H1 (cell line): ENCODE results near the gene SECISBP2.

Source experiments
- EP300 ChIP-seq, 2 experiments: IDR thresholded peaks; 1 replicate in 1 of 2; 2 replicates in 1 of 2; pipeline ENCODE4 v1.6.1; 2011 to 2012; ENCODE audit warnings: low read depth in 2 of 2, low read length in 2 of 2, mild to moderate bottlenecking in 2 of 2, borderline replicate concordance in 1 of 2, inconsistent platforms in 1 of 2, moderate library complexity in 1 of 2
- EZH2 ChIP-seq: fragments of 200-600 bp; sonication (generic); IDR thresholded peaks from 2 replicates; pipeline ENCODE4 v1.7.1; 2012; ENCODE audit warnings: low read depth, mild to moderate bottlenecking, moderate library complexity, low read length, inconsistent platforms; ENCODE audit not compliant: severe bottlenecking
- TF ChIP-seq, protein P1 (sequence below): IDR thresholded peaks from 2 replicates; pipeline ENCODE4 v1.6.1; 2012; ENCODE audit warnings: inconsistent platforms
- TF ChIP-seq, protein P2 (sequence below), 3 experiments: IDR thresholded peaks; 1 replicate in 2 of 3; 2 replicates in 1 of 3; pipeline versions ENCODE4 v1.5.1 to v1.6.1; 2011; ENCODE audit warnings: low read length in 3 of 3, mild to moderate bottlenecking in 3 of 3, inconsistent platforms in 2 of 3, low read depth in 1 of 3, moderate library complexity in 1 of 3; ENCODE audit not compliant: insufficient read depth in 1 of 3; ENCODE audit errors: control extremely low read depth in 1 of 3

DNA sequence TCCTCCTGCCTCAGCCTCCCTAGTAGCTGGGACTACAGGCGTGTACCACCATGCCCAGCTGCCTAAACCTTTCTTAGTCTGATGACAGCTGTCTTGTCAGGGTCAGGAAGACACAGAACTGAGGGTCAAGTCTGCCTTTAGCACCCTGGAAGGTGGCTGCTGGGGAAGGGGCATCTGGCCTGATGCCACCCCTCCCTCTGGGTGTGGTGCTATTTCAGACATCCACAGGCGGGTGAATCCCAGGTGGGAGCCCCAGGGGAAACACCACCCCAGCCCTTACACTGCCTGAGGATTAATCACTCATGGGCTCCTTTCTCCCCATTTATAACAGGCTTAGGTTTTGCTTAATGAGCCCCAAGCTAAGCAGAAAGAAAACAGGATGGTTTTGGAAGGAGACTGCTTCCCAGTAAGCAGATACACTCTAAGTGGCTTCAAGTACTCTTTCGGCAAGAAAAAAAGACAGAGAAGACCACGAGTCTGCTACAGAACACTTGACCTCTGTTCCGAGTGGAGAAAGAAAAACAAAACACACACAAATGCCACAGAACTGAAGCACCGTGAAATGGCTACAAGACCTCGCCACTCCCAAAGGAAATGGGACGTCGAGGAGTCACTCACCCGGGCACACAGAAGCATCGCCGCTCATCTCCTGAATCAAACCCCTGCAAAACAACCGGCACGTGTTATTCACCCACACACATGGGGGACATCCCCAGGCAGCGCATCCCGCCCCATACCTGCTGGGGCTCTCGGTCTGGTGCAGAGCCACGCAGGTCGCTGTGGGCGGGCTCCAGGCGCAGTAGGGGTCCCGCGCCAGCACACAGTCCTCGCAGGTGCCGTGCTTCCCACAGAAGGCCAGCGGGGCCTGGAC is 62.4 kb downstream of the SECISBP2 start:
- no peak for TF ChIP-seq EZH2
- no peak for TF ChIP-seq EP300 (IDR thresholded peaks at IDR 0.05; ENCODE audit: borderline replicate concordance in 1 of 2, low read depth in 2 of 2, low read length in 2 of 2)
- TF ChIP-seq, protein P1, sequence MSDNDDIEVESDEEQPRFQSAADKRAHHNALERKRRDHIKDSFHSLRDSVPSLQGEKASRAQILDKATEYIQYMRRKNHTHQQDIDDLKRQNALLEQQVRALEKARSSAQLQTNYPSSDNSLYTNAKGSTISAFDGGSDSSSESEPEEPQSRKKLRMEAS: no peak
- TF ChIP-seq, protein P2, sequence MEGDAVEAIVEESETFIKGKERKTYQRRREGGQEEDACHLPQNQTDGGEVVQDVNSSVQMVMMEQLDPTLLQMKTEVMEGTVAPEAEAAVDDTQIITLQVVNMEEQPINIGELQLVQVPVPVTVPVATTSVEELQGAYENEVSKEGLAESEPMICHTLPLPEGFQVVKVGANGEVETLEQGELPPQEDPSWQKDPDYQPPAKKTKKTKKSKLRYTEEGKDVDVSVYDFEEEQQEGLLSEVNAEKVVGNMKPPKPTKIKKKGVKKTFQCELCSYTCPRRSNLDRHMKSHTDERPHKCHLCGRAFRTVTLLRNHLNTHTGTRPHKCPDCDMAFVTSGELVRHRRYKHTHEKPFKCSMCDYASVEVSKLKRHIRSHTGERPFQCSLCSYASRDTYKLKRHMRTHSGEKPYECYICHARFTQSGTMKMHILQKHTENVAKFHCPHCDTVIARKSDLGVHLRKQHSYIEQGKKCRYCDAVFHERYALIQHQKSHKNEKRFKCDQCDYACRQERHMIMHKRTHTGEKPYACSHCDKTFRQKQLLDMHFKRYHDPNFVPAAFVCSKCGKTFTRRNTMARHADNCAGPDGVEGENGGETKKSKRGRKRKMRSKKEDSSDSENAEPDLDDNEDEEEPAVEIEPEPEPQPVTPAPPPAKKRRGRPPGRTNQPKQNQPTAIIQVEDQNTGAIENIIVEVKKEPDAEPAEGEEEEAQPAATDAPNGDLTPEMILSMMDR (IDR thresholded peaks at IDR 0.05; ENCODE audit: control extremely low read depth in 1 of 3, insufficient read depth in 1 of 3, low read depth in 1 of 3, low read length in 3 of 3): no peak
